Fibroblast of mammary gland (primary cell): ENCODE data around the gene RFC4.
A peak's percentile ranks its signal among the peaks of the same experiment; 100 is the strongest.

ENCODE experiments used
- DNase-seq: peaks from one replicate; pipeline ENCODE4 v3.0.0-alpha.2; 2010; ENCODE audit warnings: low read depth
- H3K4me3 ChIP-seq: 2 replicates; pipeline ENCODE4 v1.5.1; 2011; ENCODE audit warnings: low read depth, mild to moderate bottlenecking, low read length, moderate library complexity; ENCODE audit not compliant: control insufficient read depth
- CTCF ChIP-seq: conservative IDR thresholded peaks from 2 replicates; pipeline ENCODE4 v1.5.1; 2011; ENCODE audit warnings: low read depth, low read length, inconsistent platforms; ENCODE audit not compliant: control insufficient read depth, insufficient read depth

RFC4 gene

GRCh38 chr3:186845756-186846155 is 39.5 kb upstream of the RFC4 start:
- no peak for TF ChIP-seq CTCF
- H3K4me3 ChIP-seq, result no peak overlapping the region
- DNase-seq, result no peak

DNA sequence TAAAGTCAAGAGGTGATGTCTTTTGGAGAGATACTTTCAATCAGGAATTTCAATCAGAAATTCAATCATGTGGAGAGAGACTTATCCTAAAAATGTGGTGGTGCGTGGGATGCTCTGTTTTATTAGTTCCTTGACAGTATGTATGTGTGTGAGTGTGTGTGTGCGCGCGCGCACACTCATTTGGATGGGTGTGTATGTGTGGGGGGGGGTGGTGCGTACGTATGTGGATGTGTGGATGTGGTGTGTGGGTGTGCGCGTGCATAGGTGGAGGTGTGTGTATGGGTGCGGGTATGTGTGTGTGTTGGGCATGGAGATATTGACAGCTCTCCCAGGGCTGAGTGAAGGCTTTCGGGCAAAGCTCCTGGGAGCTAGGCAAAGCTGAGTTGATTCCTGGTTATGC is 38.6 kb upstream of the RFC4 start:
- no peak for TF ChIP-seq CTCF
- no peak for DNase-seq
- H3K4me3 ChIP-seq, result no peak overlapping the region

DNA sequence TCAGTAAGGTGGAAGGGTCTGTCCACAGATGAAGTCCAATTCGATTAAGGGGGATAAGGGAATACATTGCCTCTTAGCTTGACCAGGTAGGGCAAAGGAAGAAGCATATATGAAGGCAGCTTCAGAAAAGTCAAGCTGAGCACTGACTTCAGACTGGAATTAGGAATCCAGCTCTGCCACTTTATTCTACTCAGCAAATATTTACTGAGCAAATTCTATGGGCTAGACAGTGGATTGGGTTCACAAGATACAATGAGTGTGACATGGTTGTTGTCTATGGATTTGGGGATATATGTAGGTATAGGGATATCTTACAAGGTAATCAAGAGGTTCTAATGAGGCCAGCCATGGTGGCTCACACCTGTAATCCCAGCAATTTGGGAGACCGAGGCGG is 36.8 kb upstream of the RFC4 start:
- DNase-seq, result no peak
- no peak overlapping the region for H3K4me3 ChIP-seq
- no peak for TF ChIP-seq CTCF

DNA sequence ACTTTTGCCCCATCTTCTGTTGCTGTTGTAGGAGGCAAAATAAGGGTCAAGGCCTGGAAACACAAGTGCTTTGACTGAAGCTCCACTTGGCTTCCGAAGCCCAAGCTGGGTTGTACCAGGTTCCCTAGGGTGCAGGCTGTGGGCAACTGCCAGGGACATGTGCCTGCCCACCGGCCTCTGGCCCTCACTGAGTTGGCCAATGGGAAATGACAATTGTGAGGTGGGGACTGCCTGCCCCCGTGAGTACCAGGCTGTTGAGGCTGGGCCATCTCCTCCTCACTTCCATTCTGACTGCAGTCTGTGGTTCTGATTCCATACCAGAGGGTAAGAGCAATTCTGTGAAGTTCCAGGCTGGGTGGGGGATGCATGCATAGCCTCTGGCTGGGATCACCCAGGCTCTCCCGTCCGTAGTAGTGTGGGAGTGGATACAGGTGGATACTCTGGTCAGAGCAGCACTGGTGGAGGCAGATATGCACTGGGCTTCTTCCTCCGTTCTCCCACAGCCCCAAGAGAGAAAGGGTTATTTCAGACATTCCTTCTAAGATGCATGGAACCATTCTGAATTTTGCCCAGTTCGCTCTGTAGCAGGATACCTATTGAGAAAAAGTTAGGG is 36.2 kb upstream of the RFC4 start, which contains the start of gene ADIPOQ:
ADIPOQ (plus strand) TSS at position 285 of the 613 bp plus-strand sequence. CDS start 10,349 bp downstream, outside the sequence.
- TF ChIP-seq CTCF, result no peak
- H3K4me3 ChIP-seq, result no peak within 1 kb of the TSS
- DNase-seq, result no peak

GRCh38 chr3:186841620-186842019 is 35.3 kb upstream of the RFC4 start:
- H3K4me3 ChIP-seq, result no peak overlapping the region
- no peak for TF ChIP-seq CTCF
- DNase-seq, result no peak

DNA sequence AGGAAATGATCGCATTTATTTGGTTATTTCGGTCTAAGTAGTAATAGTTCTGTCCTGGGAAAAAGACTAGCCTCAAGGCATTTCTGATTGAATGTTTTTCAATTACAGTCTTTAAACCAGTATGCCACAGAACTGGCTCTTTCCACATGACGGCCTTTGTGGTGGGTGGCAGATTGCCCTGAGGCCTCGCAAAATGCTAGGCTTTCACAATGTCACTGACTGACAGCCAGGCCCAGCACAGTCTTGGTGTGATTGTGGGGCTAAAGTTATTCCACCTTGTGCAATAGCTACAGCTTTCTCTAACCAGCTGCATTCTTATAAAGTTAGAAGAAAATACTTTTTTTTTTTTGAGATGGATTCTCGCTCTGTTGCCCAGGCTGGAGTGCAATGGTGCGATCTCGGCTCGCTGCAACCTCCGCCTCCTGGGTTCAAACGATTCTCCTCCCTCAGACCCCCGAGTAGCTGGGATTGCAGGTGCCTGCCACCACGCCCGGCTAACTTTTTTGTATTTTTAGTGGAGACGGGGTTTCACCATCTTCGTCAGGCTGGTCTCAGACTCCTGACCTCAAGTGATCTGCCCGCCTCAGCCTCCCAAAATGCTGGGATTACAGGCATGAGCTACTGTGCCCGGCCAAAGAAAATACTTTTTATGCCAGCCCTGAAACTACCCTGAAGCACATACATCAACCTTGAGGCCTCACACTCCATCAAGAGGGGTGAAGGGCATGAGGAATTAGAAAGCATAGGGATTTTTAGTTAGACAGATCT is 33.8 kb upstream of the RFC4 start:
- H3K4me3 ChIP-seq, result no peak overlapping the region
- TF ChIP-seq CTCF, result no peak
- peak; percentile 36 for DNase-seq

DNA sequence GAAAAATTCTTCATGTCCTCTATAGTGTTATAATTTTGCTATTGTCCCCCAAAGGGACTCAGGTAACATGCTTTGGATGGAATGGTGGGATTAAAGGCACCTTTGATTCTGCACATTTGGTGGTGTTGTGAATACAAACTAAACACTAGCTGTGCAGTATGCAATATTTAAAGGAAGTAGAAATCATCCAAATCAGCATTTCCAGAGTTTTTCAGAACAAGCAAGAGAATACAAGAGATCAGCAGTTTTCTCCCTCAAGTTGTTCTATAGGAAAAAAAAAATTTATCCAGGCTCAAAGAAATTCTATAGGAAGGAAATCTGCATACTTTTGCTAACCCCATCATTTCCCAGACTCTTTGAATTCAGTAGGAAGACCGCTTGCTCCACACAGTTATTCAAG is 26.0 kb upstream of the RFC4 start:
- TF ChIP-seq CTCF, result no peak
- H3K4me3 ChIP-seq, result no peak overlapping the region
- DNase-seq, result no peak
